ENCODE results near the gene SPRED1.

Gene SPRED1

GRCh38 chr15:38255690-38256089 lies 3.1 kb downstream of the SPRED1 start:
- Histone ChIP-seq H3K9me3 (ENCODE audit: control insufficient read depth, insufficient read depth, low read depth, low read length) (no peaks in the 10 kb centered on the region), H3K4me1 (ENCODE audit: control insufficient read depth, insufficient read depth, low read length) (peaks cover 6% of the 10 kb centered on the region; the same call in 1 of the 2 replicates), H3K36me3 (ENCODE audit: control insufficient read depth in 2 of 2, insufficient read depth in 1 of 2, low read length in 2 of 2) (no peaks in the 10 kb centered on the region), H3K27ac (ENCODE audit: extremely low read depth, low read depth, low read length) (no peak overlapping the region), H3K4me3 (ENCODE audit: low read depth, low read length) (no peak overlapping the region)
- TF ChIP-seq PRDM6 (tag by site-specific recombination; IDR thresholded peaks at IDR 0.05), result peak; percentile 22; the same call in 1 of the 2 replicates
- TF ChIP-seq PRDM4 (tag by site-specific recombination; IDR thresholded peaks at IDR 0.05), result no peak
- peak; percentile 80 for TF ChIP-seq ZBTB20 (tag by site-specific recombination; IDR thresholded peaks at IDR 0.05)
- ChIA-PET CTCF (no interaction called here), POLR2A (no interaction called here)

GRCh38 chr15:38257676-38258075 lies 5.0 kb downstream of the SPRED1 start:
- CTCF ChIA-PET, result interaction anchor here (0.6 to 1.6 kb wide), 2 partner anchors 426 to 433 kb away, joined by 4 to 5 read pairs; no protein-coding TSS in a partner anchor
- no peaks in the 10 kb centered on the region for H3K9me3 ChIP-seq (ENCODE audit: control insufficient read depth, insufficient read depth, low read depth, low read length)
- no peaks in the 10 kb centered on the region for H3K36me3 ChIP-seq (ENCODE audit: control insufficient read depth in 2 of 2, insufficient read depth in 1 of 2, low read length in 2 of 2)
- POLR2A ChIA-PET, result no interaction called here
- H3K4me1 ChIP-seq (ENCODE audit: control insufficient read depth, insufficient read depth, low read length), result peaks cover 5% of the 10 kb centered on the region; the same call in 1 of the 2 replicates
- TF ChIP-seq ZNF362 (tag by site-specific recombination; IDR thresholded peaks at IDR 0.05), result no peak
- TF ChIP-seq ZNF398 (tag by site-specific recombination; IDR thresholded peaks at IDR 0.05), result no peak
- TF ChIP-seq SP7 (tag by site-specific recombination; IDR thresholded peaks at IDR 0.05), result no peak
- peak; percentile 43; the same call in 1 of the 2 replicates for TF ChIP-seq FEZF1 (tag by site-specific recombination; IDR thresholded peaks at IDR 0.05)
- peak; percentile 54 for TF ChIP-seq PRDM1 (tag by site-specific recombination; IDR thresholded peaks at IDR 0.05)
- no peak for TF ChIP-seq ZBTB21 (tag by site-specific recombination; IDR thresholded peaks at IDR 0.05)
- no peak overlapping the region for H3K4me3 ChIP-seq (ENCODE audit: low read depth, low read length)
- H3K27ac ChIP-seq (ENCODE audit: extremely low read depth, low read depth, low read length), result no peak overlapping the region

GRCh38 chr15:38259134-38259533 lies 6.5 kb downstream of the SPRED1 start:
- Histone ChIP-seq H3K9me3 (ENCODE audit: control insufficient read depth, insufficient read depth, low read depth, low read length) (no peaks in the 10 kb centered on the region), H3K36me3 (ENCODE audit: control insufficient read depth in 2 of 2, insufficient read depth in 1 of 2, low read length in 2 of 2) (no peaks in the 10 kb centered on the region), H3K4me1 (ENCODE audit: control insufficient read depth, insufficient read depth, low read length) (peaks cover 5% of the 10 kb centered on the region; the same call in 1 of the 2 replicates), H3K4me3 (ENCODE audit: low read depth, low read length) (no peak overlapping the region), H3K27ac (ENCODE audit: extremely low read depth, low read depth, low read length) (no peak overlapping the region)
- CTCF ChIA-PET, result no interaction called here
- POLR2A ChIA-PET, result no interaction called here
- TF ChIP-seq ZNF561 (tag by site-specific recombination; IDR thresholded peaks at IDR 0.05; ENCODE audit: borderline replicate concordance) (no peak), ZNF24 (tag by site-specific recombination; IDR thresholded peaks at IDR 0.05) (no peak), HOXC10 (CRISPR knock-in tag; IDR thresholded peaks at IDR 0.05) (no peak), ZNF248 (tag by site-specific recombination; IDR thresholded peaks at IDR 0.05) (no peak), ZNF670 (tag by site-specific recombination; IDR thresholded peaks at IDR 0.05; ENCODE audit: low read depth) (no peak), ZNF184 (tag by site-specific recombination; IDR thresholded peaks at IDR 0.05) (no peak), ZNF354C (tag by site-specific recombination; IDR thresholded peaks at IDR 0.05; ENCODE audit: borderline replicate concordance, low read depth) (no peak), ZNF148 (tag by site-specific recombination; IDR thresholded peaks at IDR 0.05; ENCODE audit: borderline replicate concordance) (no peak), ZNF513 (tag by site-specific recombination; IDR thresholded peaks at IDR 0.05) (no peak), ELK4 (IDR thresholded peaks at IDR 0.05; ENCODE audit: borderline replicate concordance, low read depth, low read length) (no peak)
